Epithelial cell of esophagus (primary cell): Measurements from ENCODE around the gene ABCD1.
"Not testable (repeated sequence)": the region's sequence is repeated elsewhere in the genome, so short reads cannot be mapped to it uniquely, and the experiment has no call there.

Experiments used
- DNase-seq: peaks from one replicate; pipeline ENCODE4 v3.0.0; 2010; ENCODE audit warnings: low read depth
- H3K4me3 ChIP-seq: 2 replicates; pipeline ENCODE4 v1.5.1; 2011; ENCODE audit warnings: mild to moderate bottlenecking, low read length, control low read depth
- CTCF ChIP-seq: IDR thresholded peaks from 2 replicates; pipeline ENCODE4 v1.5.1; 2011; ENCODE audit warnings: low read depth, mild to moderate bottlenecking, low read length, control low read depth, inconsistent platforms; ENCODE audit not compliant: insufficient read depth; ENCODE audit errors: missing control alignments

The ABCD1 gene

GRCh38 chrX:153728951-153729631, 4.4 kb downstream of the ABCD1 start:
- DNase-seq: no peak
- no peak overlapping the region for H3K4me3 ChIP-seq
- TF ChIP-seq CTCF: no peak

- not testable (repeated sequence) for DNase-seq, H3K4me3 ChIP-seq
Observed at GRCh38 chrX:153730115-153730514, 5.5 kb downstream of the ABCD1 start.

DNA sequence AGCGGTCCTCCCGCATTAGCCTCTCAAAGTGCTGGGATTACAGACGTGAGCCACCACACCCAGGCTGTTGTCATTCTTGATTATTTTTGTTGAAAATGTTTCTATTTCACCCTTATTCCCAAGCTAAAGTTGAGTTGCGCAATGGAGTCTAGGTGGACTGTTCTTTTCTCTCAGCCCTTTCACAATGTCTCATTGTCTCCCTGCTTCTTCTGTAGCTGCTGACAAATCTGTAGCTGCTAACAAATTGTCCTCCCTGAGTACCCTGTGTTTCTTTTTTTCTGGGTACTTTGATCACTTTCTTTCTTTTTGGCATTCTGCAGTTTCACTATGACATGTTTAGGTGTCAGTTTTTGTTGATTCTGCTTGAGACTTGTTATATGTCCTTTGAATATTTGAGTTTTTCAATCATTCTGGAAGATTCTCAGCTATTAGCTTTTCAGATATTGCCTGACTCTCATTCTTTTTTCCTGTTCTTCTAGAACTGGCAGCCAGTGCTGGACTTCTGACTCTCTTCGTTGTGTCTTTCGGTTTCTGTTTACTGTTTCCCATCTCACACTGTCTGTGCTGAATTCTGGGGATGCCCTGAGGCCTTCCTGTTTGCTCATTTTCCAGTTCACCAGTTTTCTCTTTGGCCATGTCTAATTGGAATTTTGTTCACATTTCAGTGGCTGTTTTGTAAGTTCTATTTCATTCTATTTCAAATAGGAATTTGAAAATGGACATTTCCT, 6.6 kb downstream of the ABCD1 start:
- TF ChIP-seq CTCF: no peak
- DNase-seq: no peak
- no peak overlapping the region for H3K4me3 ChIP-seq

GRCh38 chrX:153731845-153732215, 7.2 kb downstream of the ABCD1 start:
- DNase-seq: no peak
- TF ChIP-seq CTCF: no peak
- H3K4me3 ChIP-seq: no peak overlapping the region

DNA sequence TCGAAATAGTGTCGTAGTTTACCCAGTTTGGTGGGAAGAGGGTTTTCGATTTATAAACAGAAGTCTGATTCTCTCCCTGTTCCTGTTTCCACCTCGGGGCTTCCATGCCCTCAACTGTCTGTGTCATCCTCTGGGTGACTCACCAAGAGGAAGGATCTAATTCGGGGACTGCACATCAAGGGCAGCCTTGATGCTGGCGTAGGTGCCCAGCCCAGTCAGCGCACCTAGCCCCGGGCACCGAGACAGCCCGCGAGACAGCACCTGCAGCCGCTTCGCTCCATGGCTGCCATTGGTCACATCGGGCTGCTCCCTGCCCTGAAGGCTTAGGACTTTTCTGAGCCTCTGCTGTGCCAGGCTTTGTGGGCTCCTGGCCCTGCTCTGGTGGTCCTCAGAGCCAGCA, 7.7 kb downstream of the ABCD1 start:
- no peak for TF ChIP-seq CTCF
- H3K4me3 ChIP-seq: no peak overlapping the region
- DNase-seq: peak; percentile 54

- H3K4me3 ChIP-seq: no peak overlapping the region
- no peak for TF ChIP-seq CTCF
- DNase-seq: no peak
Observed at GRCh38 chrX:153733651-153734240, 9.1 kb downstream of the ABCD1 start.

DNA sequence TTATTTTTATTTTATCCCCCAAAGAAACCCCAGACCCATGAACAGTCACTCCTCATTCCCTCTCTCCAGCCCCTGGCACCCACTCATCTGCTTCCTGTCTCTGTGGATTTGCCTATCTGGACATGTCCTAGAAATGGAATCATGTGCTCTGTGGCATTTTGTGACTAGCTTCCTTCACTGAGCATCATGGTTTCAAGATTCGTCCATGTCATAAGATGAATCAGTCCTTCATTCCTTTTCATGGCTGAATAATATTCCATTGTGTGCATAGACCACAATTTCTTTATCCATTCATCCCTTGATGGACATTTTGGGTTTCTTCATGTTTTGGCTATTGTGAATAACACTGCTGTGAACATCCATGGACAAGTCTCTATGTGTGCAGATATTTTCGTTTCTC, 10.2 kb downstream of the ABCD1 start:
- DNase-seq: no peak
- H3K4me3 ChIP-seq: no peak overlapping the region
- TF ChIP-seq CTCF: no peak
